SK-N-DZ (cell line): Measurements from ENCODE around the gene MTRR. TPM values are rescaled to one million over a fixed set of nuclear protein-coding genes. Genes with fewer than 3 reads are reported as not detected.

Experiments
- DNase-seq: peaks from one replicate; pipeline ENCODE4 v3.0.0-alpha.2; 2015; ENCODE audit warnings: low spot score
- polyA plus RNA-seq, 2 experiments: library from polyadenylated mRNA; depleted of rRNA; stranded (reverse); fragments of >200 nt; gene quantifications; 2 replicates each; pipeline ENCODE4 v1.2.3, GENCODE V29; 2014

The MTRR gene
- 29.4 and 32.2 TPM in 2 replicates for polyA plus RNA-seq (2014; cell fraction: cytosol; rRNA removed)
- polyA plus RNA-seq (2014; cell fraction: nucleus; rRNA removed), result 65.0 and 79.7 TPM in 2 replicates

GRCh38 chr5:7868773-7869473, at the start of gene MTRR, which contains the start of gene FASTKD3:
TSS of gene MTRR (plus strand) at chr5:7869148. CDS start at chr5:7870795, 1,647 bp downstream.
TSS of gene FASTKD3 (minus strand) at chr5:7869031. CDS start at chr5:7868083, 948 bp downstream.
- DNase-seq, result peak; percentile 91

GRCh38 chr5:7822449-7822848, 46.5 kb upstream of the MTRR start:
- DNase-seq, result no peak

- DNase-seq, result no peak
Observed at GRCh38 chr5:7823594-7823993, 45.4 kb upstream of the MTRR start.

- no peak for DNase-seq
Observed at GRCh38 chr5:7824995-7825394, 44.0 kb upstream of the MTRR start.

- no peak for DNase-seq
Observed at GRCh38 chr5:7825630-7826029, 43.3 kb upstream of the MTRR start.

- DNase-seq, result no peak
Observed at GRCh38 chr5:7827610-7828009, 41.3 kb upstream of the MTRR start.

- DNase-seq, result no peak
Observed at GRCh38 chr5:7828269-7828668, 40.7 kb upstream of the MTRR start.

GRCh38 chr5:7834982-7835381, 34.0 kb upstream of the MTRR start:
- no peak for DNase-seq

GRCh38 chr5:7837403-7837802, 31.5 kb upstream of the MTRR start:
- no peak for DNase-seq

- no peak for DNase-seq
Observed at GRCh38 chr5:7842531-7842930, 26.4 kb upstream of the MTRR start.

GRCh38 chr5:7844901-7845300, 24.0 kb upstream of the MTRR start:
- DNase-seq, result no peak

GRCh38 chr5:7845557-7845956, 23.4 kb upstream of the MTRR start:
- no peak for DNase-seq

- no peak for DNase-seq
Observed at GRCh38 chr5:7846327-7846726, 22.6 kb upstream of the MTRR start.

GRCh38 chr5:7848296-7848695, 20.7 kb upstream of the MTRR start:
- DNase-seq, result no peak

GRCh38 chr5:7849681-7850394, 19.1 kb upstream of the MTRR start:
- peak; percentile 64 for DNase-seq

GRCh38 chr5:7850395-7851239, 18.3 kb upstream of the MTRR start, which contains the start of gene CFAP90:
TSS of gene CFAP90 (minus strand) at chr5:7851133. CDS start at chr5:7851021, 112 bp downstream.
- DNase-seq, result peak; percentile 73

GRCh38 chr5:7851240-7851592, 17.7 kb upstream of the MTRR start:
- DNase-seq, result no peak

- DNase-seq, result no peak
Observed at GRCh38 chr5:7851617-7852289, 17.2 kb upstream of the MTRR start.

GRCh38 chr5:7852542-7852941, 16.4 kb upstream of the MTRR start:
- DNase-seq, result no peak

- no peak for DNase-seq
Observed at GRCh38 chr5:7852988-7853387, 16.0 kb upstream of the MTRR start.

GRCh38 chr5:7855611-7856010, 13.3 kb upstream of the MTRR start:
- no peak for DNase-seq
